Keratinocyte (primary cell): ENCODE results near the gene PPARA. TPM values are rescaled to one million over a fixed set of nuclear protein-coding genes. Genes with fewer than 3 reads are reported as not detected.

Source experiments
- DNase-seq: peaks from one replicate; pipeline ENCODE4 v3.0.0-alpha.2; 2011; ENCODE audit warnings: low read depth, missing footprints, low spot score
- FAIRE-seq: peaks from 2 replicates; lab custom pipeline; 2011; peaks lifted over from hg19 to GRCh38; lab: Jason Lieb, UNC
- H2AFZ ChIP-seq: 2 replicates; pipeline ENCODE4 v1.6.0; 2012; ENCODE audit warnings: low read length, control low read depth, inconsistent platforms; ENCODE audit not compliant: control insufficient read depth
- H3K27ac ChIP-seq: 2 replicates; pipeline ENCODE4 v1.5.1; 2011; ENCODE audit warnings: low read length; ENCODE audit not compliant: control insufficient read depth, insufficient read depth
- H3K27me3 ChIP-seq: 3 replicates; pipeline ENCODE4 v1.6.0; 2011; ENCODE audit warnings: low read length; ENCODE audit not compliant: control insufficient read depth, insufficient read depth; ENCODE audit errors: extremely low read depth
- H3K36me3 ChIP-seq, 2 experiments: 2 replicates in 1 of 2; 3 replicates in 1 of 2; pipeline ENCODE4 v1.5.1; 2011; ENCODE audit warnings: low read length in 2 of 2, mild to moderate bottlenecking in 1 of 2; ENCODE audit not compliant: control insufficient read depth in 2 of 2, insufficient read depth in 2 of 2; ENCODE audit errors: extremely low read depth in 1 of 2
- H3K4me1 ChIP-seq: 3 replicates; pipeline ENCODE4 v1.5.1; 2011; ENCODE audit warnings: low read length; ENCODE audit not compliant: control insufficient read depth, insufficient read depth; ENCODE audit errors: extremely low read depth
- H3K4me2 ChIP-seq: 3 replicates; pipeline ENCODE4 v1.6.0; 2011; ENCODE audit warnings: low read depth, low read length; ENCODE audit not compliant: control insufficient read depth, insufficient read depth; ENCODE audit errors: extremely low read depth
- H3K4me3 ChIP-seq, 3 experiments: fragments of 200-600 bp in 1 of 3; sonication (generic) in 1 of 3; 2 replicates in 2 of 3; 3 replicates in 1 of 3; pipeline ENCODE4 v1.5.1; 2011 to 2016; ENCODE audit warnings: low read length in 3 of 3, mild to moderate bottlenecking in 3 of 3, control low read depth in 2 of 3, inconsistent platforms in 1 of 3, low read depth in 1 of 3, mixed read lengths in 1 of 3, mixed run types in 1 of 3, moderate library complexity in 1 of 3; ENCODE audit not compliant: control insufficient read depth in 2 of 3, insufficient read depth in 2 of 3; ENCODE audit errors: extremely low read depth in 1 of 3
- H3K79me2 ChIP-seq: 2 replicates; pipeline ENCODE4 v1.6.0; 2012; ENCODE audit warnings: low read length; ENCODE audit not compliant: control insufficient read depth, insufficient read depth
- H3K9ac ChIP-seq: 3 replicates; pipeline ENCODE4 v1.6.0; 2011; ENCODE audit warnings: low read length; ENCODE audit not compliant: control insufficient read depth, insufficient read depth; ENCODE audit errors: extremely low read depth
- H3K9me1 ChIP-seq: 3 replicates; pipeline ENCODE4 v1.6.0; 2011; ENCODE audit warnings: low read length; ENCODE audit not compliant: control insufficient read depth, insufficient read depth; ENCODE audit errors: extremely low read depth
- H3K9me3 ChIP-seq: 2 replicates; pipeline ENCODE4 v1.5.1; 2012; ENCODE audit warnings: low read depth, low read length; ENCODE audit not compliant: control insufficient read depth
- H4K20me1 ChIP-seq: 3 replicates; pipeline ENCODE4 v1.6.0; 2011; ENCODE audit warnings: low read length; ENCODE audit not compliant: control insufficient read depth, insufficient read depth; ENCODE audit errors: extremely low read depth
- EZH2 ChIP-seq: IDR thresholded peaks from one replicate; pipeline ENCODE4 v1.6.1; 2012; ENCODE audit warnings: inconsistent platforms, mild to moderate bottlenecking, low read length, moderate library complexity
- dilution Hi-C: fragments of 300-500 bp; cut with MboI; formaldehyde crosslinking; loops from one replicate; pipeline ENCODE4 v1.7.0; 2020; ENCODE audit warnings: low sequenced_read_pairs; ENCODE audit not compliant: extremely low pct_ligation_motif_present
- polyA plus RNA-seq, 5 experiments: library from polyadenylated mRNA; depleted of rRNA in 3 of 5; stranded (reverse) in 3 of 5; stranded (forward) in 1 of 5; unstranded in 1 of 5; fragments of >200 nt; gene quantifications; 1 replicate in 1 of 5; 2 replicates in 3 of 5; 3 replicates in 1 of 5; pipeline versions ENCODE4 v1.2.1 to v1.2.3, GENCODE V29; 2011 to 2012; ENCODE audit warnings: missing spikeins in 2 of 5, low read depth in 1 of 5, low replicate concordance in 1 of 5
- TF ChIP-seq, protein P1 (sequence below), 3 experiments: IDR thresholded peaks in 1 of 3; conservative IDR thresholded peaks in 1 of 3; optimal IDR thresholded peaks in 1 of 3; 2 replicates in 2 of 3; 3 replicates in 1 of 3; pipeline versions ENCODE3 to v1.5.1; 2011; ENCODE audit warnings: low read length in 3 of 3, mild to moderate bottlenecking in 3 of 3, moderate library complexity in 2 of 3, control low read depth in 1 of 3, inconsistent platforms in 1 of 3; ENCODE audit not compliant: insufficient read depth in 2 of 3; ENCODE audit errors: extremely low read depth in 1 of 3

PPARA gene
- polyA plus RNA-seq, 1 donor (not counting 4 experiments of a cell fraction or from before 2014, with no cell fraction given) = 4.9 TPM

DNA sequence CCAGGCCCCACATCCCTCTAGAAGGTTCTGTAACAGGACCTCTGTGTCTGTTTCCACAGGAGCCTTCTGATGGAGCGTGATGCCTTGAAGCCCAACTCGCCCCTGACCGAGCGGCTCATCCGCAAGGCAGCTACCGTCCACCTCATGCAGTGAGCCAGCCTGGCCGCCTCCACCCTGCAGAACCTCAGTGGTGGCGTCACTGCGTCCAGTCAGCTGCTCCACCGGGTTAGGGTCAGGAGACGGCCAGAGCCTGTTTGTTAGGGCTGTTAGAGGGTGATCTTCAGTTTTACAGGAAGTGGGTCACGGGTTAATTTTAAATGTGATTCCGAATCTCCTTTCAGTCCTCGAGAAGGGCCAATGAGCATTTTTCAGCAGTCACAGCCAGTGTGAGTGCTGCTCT lies 142.4 kb downstream of the PPARA start:
- H3K27me3 ChIP-seq = peaks cover 4% of the 10 kb centered on the region
- H3K4me2 ChIP-seq = no peak overlapping the region
- no peaks in the 10 kb centered on the region for H4K20me1 ChIP-seq
- H3K79me2 ChIP-seq = peaks cover 8% of the 10 kb centered on the region
- H3K9me1 ChIP-seq = no peaks in the 10 kb centered on the region
- no peak overlapping the region for H3K27ac ChIP-seq
- dilution Hi-C loops = no loop called here
- H3K4me3 ChIP-seq = no peak overlapping the region
- DNase-seq (no peak), FAIRE-seq (no peak)
- H3K4me1 ChIP-seq = peaks cover 17% of the 10 kb centered on the region
- H2AFZ ChIP-seq = no peak overlapping the region
- H3K9me3 ChIP-seq = no peaks in the 10 kb centered on the region
- no peak overlapping the region for H3K9ac ChIP-seq
- peaks cover 3 to 8% of the 10 kb centered on the region in 2 experiments for H3K36me3 ChIP-seq
- no peak for TF ChIP-seq EZH2
- TF ChIP-seq, protein P1, sequence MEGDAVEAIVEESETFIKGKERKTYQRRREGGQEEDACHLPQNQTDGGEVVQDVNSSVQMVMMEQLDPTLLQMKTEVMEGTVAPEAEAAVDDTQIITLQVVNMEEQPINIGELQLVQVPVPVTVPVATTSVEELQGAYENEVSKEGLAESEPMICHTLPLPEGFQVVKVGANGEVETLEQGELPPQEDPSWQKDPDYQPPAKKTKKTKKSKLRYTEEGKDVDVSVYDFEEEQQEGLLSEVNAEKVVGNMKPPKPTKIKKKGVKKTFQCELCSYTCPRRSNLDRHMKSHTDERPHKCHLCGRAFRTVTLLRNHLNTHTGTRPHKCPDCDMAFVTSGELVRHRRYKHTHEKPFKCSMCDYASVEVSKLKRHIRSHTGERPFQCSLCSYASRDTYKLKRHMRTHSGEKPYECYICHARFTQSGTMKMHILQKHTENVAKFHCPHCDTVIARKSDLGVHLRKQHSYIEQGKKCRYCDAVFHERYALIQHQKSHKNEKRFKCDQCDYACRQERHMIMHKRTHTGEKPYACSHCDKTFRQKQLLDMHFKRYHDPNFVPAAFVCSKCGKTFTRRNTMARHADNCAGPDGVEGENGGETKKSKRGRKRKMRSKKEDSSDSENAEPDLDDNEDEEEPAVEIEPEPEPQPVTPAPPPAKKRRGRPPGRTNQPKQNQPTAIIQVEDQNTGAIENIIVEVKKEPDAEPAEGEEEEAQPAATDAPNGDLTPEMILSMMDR (optimal IDR thresholded peaks at IDR 0.05 in 1 of 3, IDR thresholded peaks at IDR 0.05 in 1 of 3, conservative IDR thresholded peaks at IDR 0.05 in 1 of 3; ENCODE audit: extremely low read depth in 1 of 3, insufficient read depth in 2 of 3, low read length in 3 of 3) = no peak

Other genes with a start within 250 kb of the PPARA start
- 1.5 to 1.7 TPM (median 1.7 TPM) in 3 replicates for gene WNT7B, start 173.4 kb upstream of the PPARA start, polyA plus RNA-seq
- gene CDPF1, start 99.8 kb downstream of the PPARA start, polyA plus RNA-seq = 5.9 to 7.7 TPM (median 7.5 TPM) in 3 replicates
- 0.01 TPM in 3 replicates for gene PKDREJ, start 112.8 kb downstream of the PPARA start, polyA plus RNA-seq
- 11.4 to 14.5 TPM (median 13.4 TPM) in 3 replicates for gene TTC38, start 117.5 kb downstream of the PPARA start, polyA plus RNA-seq
- 0.61 to 6.3 TPM (median 4.7 TPM) in 3 replicates for gene GTSE1, start 146.3 kb downstream of the PPARA start, polyA plus RNA-seq
- 24.7 to 33.6 TPM (median 24.9 TPM) in 3 replicates for gene TRMU, start 185.2 kb downstream of the PPARA start, polyA plus RNA-seq